Upper lobe of left lung (tissue), 4 donors: Measurements from ENCODE around the gene ZNF57.
A peak's percentile ranks its signal among the peaks of the same experiment; 100 is the strongest.

Experiments used
- CTCF ChIP-seq, 6 experiments: fragments of 450-650 bp in 4 of 6; fragments of 200-600 bp in 2 of 6; sonication (generic) in 2 of 6; IDR thresholded peaks; one replicate each; pipeline ENCODE4 v1.5.1; 2016 to 2019; ENCODE audit warnings: antibody characterized with exemption in 6 of 6
- EP300 ChIP-seq, 4 donors: sonication (generic); formaldehyde crosslinking; IDR thresholded peaks; one replicate each; pipeline ENCODE4 v1.5.1; 2017; ENCODE audit warnings: antibody characterized with exemption in 4 of 4, control low read depth in 2 of 4

- TF ChIP-seq CTCF (IDR thresholded peaks at IDR 0.05) (peak in 1 of 6 experiments; percentile 43), EP300 (IDR thresholded peaks at IDR 0.05) (no peak)
Measured at GRCh38 chr19:2922987-2923386, 22.3 kb downstream of the ZNF57 start.
